ENCODE measurements around the gene ANO1. TPM values are rescaled to one million over a fixed set of nuclear protein-coding genes. Genes with fewer than 3 reads are reported as not detected.

ANO1 gene
- total RNA-seq, 1 experiment from 2014 or later: 41.7 TPM

DNA sequence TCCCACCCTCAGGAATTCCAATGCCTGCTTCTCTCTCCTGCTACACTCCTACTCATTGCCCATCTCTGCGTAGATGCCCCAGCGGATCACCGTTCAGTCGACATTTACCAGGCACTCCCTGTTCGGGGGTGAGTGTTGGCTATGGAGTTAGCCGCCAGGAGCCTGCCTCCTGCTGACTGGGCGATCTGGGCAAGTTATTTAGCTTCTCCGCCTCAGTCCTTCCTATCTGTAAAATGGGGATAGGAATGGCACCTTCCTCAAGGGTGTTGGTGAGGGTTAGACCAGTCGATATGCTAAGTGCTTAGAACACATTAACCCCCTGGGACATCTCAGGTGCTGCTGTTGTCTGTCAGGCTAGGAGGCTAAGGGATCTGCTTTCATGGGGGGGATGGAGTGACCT lies 155.8 kb downstream of the ANO1 start:
- ATAC-seq (no peak), DNase-seq (ENCODE audit: low read depth, low spot score) (no peak)
- intact Hi-C loops (cut with micrococcal nuclease): no loop called here
- no peaks in the 10 kb centered on the region for H3K9me3 ChIP-seq (ENCODE audit: control insufficient read depth in 1 of 2, insufficient read depth in 1 of 2, low read depth in 1 of 2, low read length in 2 of 2)
- H2AFZ ChIP-seq (ENCODE audit: low read depth, low read length, poor library complexity, severe bottlenecking): peak overlapping the region; percentile 19
- H3K4me2 ChIP-seq (ENCODE audit: low read length): peak overlapping the region; percentile 74
- ChIA-PET CTCF (interaction anchor here (0.6 kb wide), 1 partner anchor 59 kb away, joined by 3 read pairs; no protein-coding TSS in a partner anchor), RAD21 (ENCODE audit: low non-redundant PET in 1 of 2, low total read pairs in 2 of 2, uncharacterized antibody in 2 of 2, unreplicated experiment in 2 of 2) (no interaction called here), POLR2A (no interaction called here)
- no peaks in the 10 kb centered on the region for H3K79me2 ChIP-seq (ENCODE audit: insufficient read depth, low read length)
- BruUV-seq (replicated peaks): no TSS peak
- no peaks in the 10 kb centered on the region for H4K20me1 ChIP-seq (ENCODE audit: insufficient read depth)
- no peaks in the 10 kb centered on the region for H3K9me2 ChIP-seq (ENCODE audit: insufficient read depth)
- TF ChIP-seq SP1 (IDR thresholded peaks at IDR 0.05; ENCODE audit: low read depth): no peak
- no peak for TF ChIP-seq TCF7L2 (IDR thresholded peaks at IDR 0.05; ENCODE audit: borderline replicate concordance, extremely low read depth, insufficient read depth, insufficient read length)
- no peak for TF ChIP-seq CEBPB (IDR thresholded peaks at IDR 0.05; ENCODE audit: low read depth)
- TF ChIP-seq SIN3A (IDR thresholded peaks at IDR 0.05; ENCODE audit: low read depth): no peak
- TF ChIP-seq POLR2AphosphoS5 (IDR thresholded peaks at IDR 0.05; ENCODE audit: low read depth, low read length): no peak
- TF ChIP-seq CBX3 (IDR thresholded peaks at IDR 0.05; ENCODE audit: low read depth): no peak
- TF ChIP-seq, protein P1, sequence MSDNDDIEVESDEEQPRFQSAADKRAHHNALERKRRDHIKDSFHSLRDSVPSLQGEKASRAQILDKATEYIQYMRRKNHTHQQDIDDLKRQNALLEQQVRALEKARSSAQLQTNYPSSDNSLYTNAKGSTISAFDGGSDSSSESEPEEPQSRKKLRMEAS (IDR thresholded peaks at IDR 0.05): no peak
- TF ChIP-seq, protein P2, sequence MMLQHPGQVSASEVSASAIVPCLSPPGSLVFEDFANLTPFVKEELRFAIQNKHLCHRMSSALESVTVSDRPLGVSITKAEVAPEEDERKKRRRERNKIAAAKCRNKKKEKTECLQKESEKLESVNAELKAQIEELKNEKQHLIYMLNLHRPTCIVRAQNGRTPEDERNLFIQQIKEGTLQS (IDR thresholded peaks at IDR 0.05): no peak
- TF ChIP-seq, protein P3, sequence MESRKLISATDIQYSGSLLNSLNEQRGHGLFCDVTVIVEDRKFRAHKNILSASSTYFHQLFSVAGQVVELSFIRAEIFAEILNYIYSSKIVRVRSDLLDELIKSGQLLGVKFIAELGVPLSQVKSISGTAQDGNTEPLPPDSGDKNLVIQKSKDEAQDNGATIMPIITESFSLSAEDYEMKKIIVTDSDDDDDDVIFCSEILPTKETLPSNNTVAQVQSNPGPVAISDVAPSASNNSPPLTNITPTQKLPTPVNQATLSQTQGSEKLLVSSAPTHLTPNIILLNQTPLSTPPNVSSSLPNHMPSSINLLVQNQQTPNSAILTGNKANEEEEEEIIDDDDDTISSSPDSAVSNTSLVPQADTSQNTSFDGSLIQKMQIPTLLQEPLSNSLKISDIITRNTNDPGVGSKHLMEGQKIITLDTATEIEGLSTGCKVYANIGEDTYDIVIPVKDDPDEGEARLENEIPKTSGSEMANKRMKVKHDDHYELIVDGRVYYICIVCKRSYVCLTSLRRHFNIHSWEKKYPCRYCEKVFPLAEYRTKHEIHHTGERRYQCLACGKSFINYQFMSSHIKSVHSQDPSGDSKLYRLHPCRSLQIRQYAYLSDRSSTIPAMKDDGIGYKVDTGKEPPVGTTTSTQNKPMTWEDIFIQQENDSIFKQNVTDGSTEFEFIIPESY (IDR thresholded peaks at IDR 0.05; ENCODE audit: extremely low read depth, insufficient replicate concordance, low read length): no peak
- TF ChIP-seq SRF (IDR thresholded peaks at IDR 0.05; ENCODE audit: low read depth): no peak
- TF ChIP-seq JUND (IDR thresholded peaks at IDR 0.05): no peak
- TF ChIP-seq, protein P4, sequence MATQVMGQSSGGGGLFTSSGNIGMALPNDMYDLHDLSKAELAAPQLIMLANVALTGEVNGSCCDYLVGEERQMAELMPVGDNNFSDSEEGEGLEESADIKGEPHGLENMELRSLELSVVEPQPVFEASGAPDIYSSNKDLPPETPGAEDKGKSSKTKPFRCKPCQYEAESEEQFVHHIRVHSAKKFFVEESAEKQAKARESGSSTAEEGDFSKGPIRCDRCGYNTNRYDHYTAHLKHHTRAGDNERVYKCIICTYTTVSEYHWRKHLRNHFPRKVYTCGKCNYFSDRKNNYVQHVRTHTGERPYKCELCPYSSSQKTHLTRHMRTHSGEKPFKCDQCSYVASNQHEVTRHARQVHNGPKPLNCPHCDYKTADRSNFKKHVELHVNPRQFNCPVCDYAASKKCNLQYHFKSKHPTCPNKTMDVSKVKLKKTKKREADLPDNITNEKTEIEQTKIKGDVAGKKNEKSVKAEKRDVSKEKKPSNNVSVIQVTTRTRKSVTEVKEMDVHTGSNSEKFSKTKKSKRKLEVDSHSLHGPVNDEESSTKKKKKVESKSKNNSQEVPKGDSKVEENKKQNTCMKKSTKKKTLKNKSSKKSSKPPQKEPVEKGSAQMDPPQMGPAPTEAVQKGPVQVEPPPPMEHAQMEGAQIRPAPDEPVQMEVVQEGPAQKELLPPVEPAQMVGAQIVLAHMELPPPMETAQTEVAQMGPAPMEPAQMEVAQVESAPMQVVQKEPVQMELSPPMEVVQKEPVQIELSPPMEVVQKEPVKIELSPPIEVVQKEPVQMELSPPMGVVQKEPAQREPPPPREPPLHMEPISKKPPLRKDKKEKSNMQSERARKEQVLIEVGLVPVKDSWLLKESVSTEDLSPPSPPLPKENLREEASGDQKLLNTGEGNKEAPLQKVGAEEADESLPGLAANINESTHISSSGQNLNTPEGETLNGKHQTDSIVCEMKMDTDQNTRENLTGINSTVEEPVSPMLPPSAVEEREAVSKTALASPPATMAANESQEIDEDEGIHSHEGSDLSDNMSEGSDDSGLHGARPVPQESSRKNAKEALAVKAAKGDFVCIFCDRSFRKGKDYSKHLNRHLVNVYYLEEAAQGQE (IDR thresholded peaks at IDR 0.05; ENCODE audit: low read depth): no peak
- TF ChIP-seq ELF1 (IDR thresholded peaks at IDR 0.05; ENCODE audit: borderline replicate concordance, low read depth): no peak
- TF ChIP-seq ZNF274 (IDR thresholded peaks at IDR 0.05; ENCODE audit: low read depth, low read length): no peak
- TF ChIP-seq, protein P5, sequence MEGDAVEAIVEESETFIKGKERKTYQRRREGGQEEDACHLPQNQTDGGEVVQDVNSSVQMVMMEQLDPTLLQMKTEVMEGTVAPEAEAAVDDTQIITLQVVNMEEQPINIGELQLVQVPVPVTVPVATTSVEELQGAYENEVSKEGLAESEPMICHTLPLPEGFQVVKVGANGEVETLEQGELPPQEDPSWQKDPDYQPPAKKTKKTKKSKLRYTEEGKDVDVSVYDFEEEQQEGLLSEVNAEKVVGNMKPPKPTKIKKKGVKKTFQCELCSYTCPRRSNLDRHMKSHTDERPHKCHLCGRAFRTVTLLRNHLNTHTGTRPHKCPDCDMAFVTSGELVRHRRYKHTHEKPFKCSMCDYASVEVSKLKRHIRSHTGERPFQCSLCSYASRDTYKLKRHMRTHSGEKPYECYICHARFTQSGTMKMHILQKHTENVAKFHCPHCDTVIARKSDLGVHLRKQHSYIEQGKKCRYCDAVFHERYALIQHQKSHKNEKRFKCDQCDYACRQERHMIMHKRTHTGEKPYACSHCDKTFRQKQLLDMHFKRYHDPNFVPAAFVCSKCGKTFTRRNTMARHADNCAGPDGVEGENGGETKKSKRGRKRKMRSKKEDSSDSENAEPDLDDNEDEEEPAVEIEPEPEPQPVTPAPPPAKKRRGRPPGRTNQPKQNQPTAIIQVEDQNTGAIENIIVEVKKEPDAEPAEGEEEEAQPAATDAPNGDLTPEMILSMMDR (IDR thresholded peaks at IDR 0.05 in 2 of 3, conservative IDR thresholded peaks at IDR 0.05 in 1 of 3; ENCODE audit: borderline replicate concordance in 1 of 3, insufficient read depth in 1 of 3, low read depth in 2 of 3, low read length in 2 of 3): no peak
- no peak for TF ChIP-seq EGR1 (IDR thresholded peaks at IDR 0.05; ENCODE audit: low read depth)
- TF ChIP-seq RAD21 (IDR thresholded peaks at IDR 0.05; ENCODE audit: low read depth): no peak
- peak overlapping the region; percentile 57 for H3K27ac ChIP-seq (ENCODE audit: low read depth, low read length)
- no peaks in the 10 kb centered on the region for H3K36me3 ChIP-seq (ENCODE audit: control insufficient read depth in 1 of 2, insufficient read depth in 2 of 2, low read length in 2 of 2)
- peak overlapping the region; percentile 6 to 34; a peak in 2 of 4 replicates for H3K4me3 ChIP-seq (replicated peaks in 1 of 2; ENCODE audit: low read depth in 1 of 2, low read length in 2 of 2)
- peaks cover 18 to 41% of the 10 kb centered on the region in 2 experiments for H3K4me1 ChIP-seq (ENCODE audit: control insufficient read depth in 1 of 2, insufficient read depth in 2 of 2, low read length in 2 of 2)
- peak overlapping the region; percentile 6; the same call in 1 of the 2 replicates for H3K9ac ChIP-seq (ENCODE audit: low read length)
- H3K27me3 ChIP-seq (ENCODE audit: insufficient read depth, low read length): no peaks in the 10 kb centered on the region; the same call in 1 of the 2 replicates

All from HCT116 (cell line).